ENCODE measurements around the gene DDN. TPM values are rescaled to one million over a fixed set of nuclear protein-coding genes. Genes with fewer than 3 reads are reported as not detected.

DDN gene
- 5.3 TPM for polyA plus RNA-seq (2013, experiment 1 of 4)
- 5.0 TPM for polyA plus RNA-seq (2013, experiment 2 of 4)
- polyA plus RNA-seq (2013, experiment 3 of 4), result 3.9 TPM
- 4.0 TPM for polyA plus RNA-seq (2013, experiment 4 of 4)

DNA sequence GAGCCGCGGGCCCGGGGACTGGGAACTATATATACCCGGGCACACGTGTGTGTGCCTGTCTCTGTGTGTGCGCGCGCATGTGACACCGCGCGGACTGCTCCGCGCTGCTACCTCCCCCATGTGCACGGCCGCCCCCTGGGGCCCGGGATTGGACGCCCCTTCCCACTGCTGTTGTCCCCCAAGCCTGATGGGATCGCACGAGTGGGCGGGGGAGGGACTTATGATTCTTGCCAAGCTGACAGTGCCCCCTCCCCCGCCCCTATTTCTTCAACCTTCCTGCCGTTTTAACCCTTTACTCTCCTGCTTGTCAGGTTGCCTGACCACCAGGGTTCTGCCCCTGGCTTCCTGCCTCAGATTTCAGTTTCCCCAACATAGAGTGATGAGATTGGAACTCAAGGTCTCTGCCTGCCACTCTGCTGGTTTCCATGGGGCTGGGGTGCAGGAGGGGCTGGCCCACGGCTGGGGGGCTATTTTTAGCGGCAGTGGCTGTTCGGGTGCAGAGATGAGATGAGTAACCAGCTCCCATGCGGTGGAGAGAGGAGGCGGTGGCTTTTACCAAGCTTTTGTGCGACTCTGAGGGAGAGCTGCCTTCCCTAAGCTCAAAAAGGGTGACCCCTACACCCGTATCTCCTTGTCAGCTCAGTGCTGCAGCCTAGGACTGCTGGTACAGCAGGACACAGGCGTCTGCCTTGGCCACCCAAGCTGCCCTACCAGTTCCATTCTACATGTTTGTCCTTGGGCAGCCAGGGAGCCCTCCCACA is at the start of gene DDN:
Gene DDN (minus strand): TSS at position 5 of the 761 bp plus-strand sequence. CDS start 88 bp downstream, outside the sequence.
- 2 to 4% methylated on average over 30 of the region's 30 CpGs for WGBS, 2 experiments
- peaks cover 61% of the 10 kb centered on the region for H3K27me3 ChIP-seq (ENCODE audit: control insufficient read depth, insufficient read depth, low read length, poor library complexity, severe bottlenecking)
- H3K9me3 ChIP-seq (ENCODE audit: control insufficient read depth, low read length), result no peaks in the 10 kb centered on the region
- peaks cover 27% of the 10 kb centered on the region for H3K4me1 ChIP-seq (ENCODE audit: control insufficient read depth, insufficient read depth, low read length)
- peak within 1 kb of the TSS; percentile 58 for H3K4me3 ChIP-seq (ENCODE audit: insufficient read depth, low read depth, low read length)
- no peaks in the 10 kb centered on the region for H3K36me3 ChIP-seq (ENCODE audit: control insufficient read depth, insufficient read depth, low read length)
- no peak within 1 kb of the TSS for H3K27ac ChIP-seq (ENCODE audit: insufficient read depth, low read depth, low read length, poor library complexity, severe bottlenecking)

DNA sequence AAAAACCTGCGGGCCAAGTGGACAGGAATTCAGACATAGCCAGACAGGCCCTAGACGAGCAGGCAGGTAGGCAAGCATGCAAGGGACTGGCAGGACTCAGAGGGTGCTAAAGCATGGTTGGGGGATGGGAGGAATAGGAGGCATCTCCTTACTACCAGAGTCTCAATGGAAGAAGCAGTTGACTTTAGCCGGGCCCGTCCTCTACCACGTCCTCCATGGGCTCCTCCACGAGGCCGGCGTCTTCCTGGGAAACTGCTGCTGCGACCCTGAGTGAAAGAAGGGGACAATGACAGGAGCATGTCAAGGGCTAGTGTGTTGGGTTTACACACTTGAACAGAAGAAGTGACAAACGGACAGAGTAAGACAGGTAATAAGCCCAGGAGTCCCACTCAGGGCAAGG is 49.8 kb upstream of the DDN start:
- Histone ChIP-seq H3K4me3 (ENCODE audit: insufficient read depth, low read depth, low read length) (no peak overlapping the region), H3K27me3 (ENCODE audit: control insufficient read depth, insufficient read depth, low read length, poor library complexity, severe bottlenecking) (no peaks in the 10 kb centered on the region), H3K4me1 (ENCODE audit: control insufficient read depth, insufficient read depth, low read length) (no peaks in the 10 kb centered on the region), H3K9me3 (ENCODE audit: control insufficient read depth, low read length) (no peaks in the 10 kb centered on the region), H3K36me3 (ENCODE audit: control insufficient read depth, insufficient read depth, low read length) (peaks cover 90% of the 10 kb centered on the region), H3K27ac (ENCODE audit: insufficient read depth, low read depth, low read length, poor library complexity, severe bottlenecking) (no peak overlapping the region)
- 95 to 96% methylated on average over 10 of the region's 10 CpGs for WGBS, 2 experiments

DNA sequence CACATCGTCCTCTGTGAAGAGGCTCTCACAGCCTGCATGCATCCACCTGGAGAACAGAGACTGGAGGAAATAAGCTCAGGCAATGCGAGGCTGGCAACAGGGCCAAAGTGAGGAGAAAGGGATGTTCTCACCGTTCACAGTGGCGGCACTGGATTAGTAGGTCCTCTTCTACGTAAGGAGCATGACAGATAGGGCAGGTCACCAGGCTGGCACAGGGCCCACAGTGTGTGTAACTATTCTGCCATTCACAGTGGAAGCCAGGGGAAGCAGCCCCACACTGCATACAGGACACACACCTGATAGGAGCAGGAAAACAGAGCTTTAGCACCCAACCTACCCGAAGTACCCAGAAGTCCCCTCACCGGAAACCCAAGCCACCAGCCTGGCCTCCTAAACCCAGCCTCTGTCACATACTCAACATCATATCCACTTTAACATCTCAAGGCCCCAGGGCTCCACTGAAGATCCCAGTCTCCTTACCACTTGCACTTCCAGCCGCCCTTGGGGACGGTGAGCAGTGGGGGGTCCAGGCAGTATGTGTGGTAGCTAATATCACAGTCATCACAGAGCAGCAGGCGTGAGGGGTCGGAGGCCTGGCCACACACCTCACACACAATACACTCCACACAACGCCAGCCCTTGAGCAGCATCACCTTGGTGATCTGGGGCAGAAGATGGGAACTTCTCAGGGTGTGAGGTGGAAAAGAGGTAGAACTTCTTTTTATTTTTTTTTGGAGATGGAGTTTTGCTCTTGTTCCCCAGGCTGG is 47.1 kb upstream of the DDN start:
- 92 to 93% methylated on average over 12 of the region's 12 CpGs for WGBS, 2 experiments

DNA sequence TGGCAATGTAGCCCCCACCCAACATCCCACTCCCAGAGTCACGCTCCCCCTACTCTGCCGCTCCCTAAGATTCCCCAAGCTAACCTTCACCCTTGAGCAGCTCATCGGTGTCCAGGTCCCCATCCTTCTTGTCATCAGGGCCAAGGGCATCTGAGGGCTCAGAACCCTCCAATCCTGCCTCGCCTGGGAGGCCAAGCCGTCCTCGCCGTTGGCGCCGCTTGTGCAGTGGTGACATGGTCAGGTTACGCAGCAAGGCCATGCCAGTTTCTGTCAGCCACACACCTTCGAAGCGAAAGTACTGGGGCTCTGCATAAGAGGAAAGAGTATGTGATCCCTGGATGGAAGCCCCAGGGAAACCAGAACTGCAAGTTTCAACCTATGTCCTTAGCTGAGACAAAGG is 45.5 kb upstream of the DDN start:
- no peaks in the 10 kb centered on the region for H3K27me3 ChIP-seq (ENCODE audit: control insufficient read depth, insufficient read depth, low read length, poor library complexity, severe bottlenecking)
- WGBS, 2 experiments, result 96 to 97% methylated on average over 12 of the region's 12 CpGs
- no peaks in the 10 kb centered on the region for H3K9me3 ChIP-seq (ENCODE audit: control insufficient read depth, low read length)
- no peak overlapping the region for H3K4me3 ChIP-seq (ENCODE audit: insufficient read depth, low read depth, low read length)
- no peaks in the 10 kb centered on the region for H3K4me1 ChIP-seq (ENCODE audit: control insufficient read depth, insufficient read depth, low read length)
- no peak overlapping the region for H3K27ac ChIP-seq (ENCODE audit: insufficient read depth, low read depth, low read length, poor library complexity, severe bottlenecking)
- H3K36me3 ChIP-seq (ENCODE audit: control insufficient read depth, insufficient read depth, low read length), result peaks cover 91% of the 10 kb centered on the region

More for the DNA sequence above, 47.1 kb upstream of the DDN start:
- H3K27me3 ChIP-seq (ENCODE audit: control insufficient read depth, insufficient read depth, low read length, poor library complexity, severe bottlenecking), result no peaks in the 10 kb centered on the region
- H3K36me3 ChIP-seq (ENCODE audit: control insufficient read depth, insufficient read depth, low read length), result peaks cover 91% of the 10 kb centered on the region
- no peaks in the 10 kb centered on the region for H3K4me1 ChIP-seq (ENCODE audit: control insufficient read depth, insufficient read depth, low read length)
- no peak overlapping the region for H3K4me3 ChIP-seq (ENCODE audit: insufficient read depth, low read depth, low read length)
- no peak overlapping the region for H3K27ac ChIP-seq (ENCODE audit: insufficient read depth, low read depth, low read length, poor library complexity, severe bottlenecking)
- no peaks in the 10 kb centered on the region for H3K9me3 ChIP-seq (ENCODE audit: control insufficient read depth, low read length)

- Histone ChIP-seq H3K27me3 (ENCODE audit: control insufficient read depth, insufficient read depth, low read length, poor library complexity, severe bottlenecking) (no peaks in the 10 kb centered on the region), H3K36me3 (ENCODE audit: control insufficient read depth, insufficient read depth, low read length) (peaks cover 91% of the 10 kb centered on the region), H3K4me1 (ENCODE audit: control insufficient read depth, insufficient read depth, low read length) (no peaks in the 10 kb centered on the region), H3K27ac (ENCODE audit: insufficient read depth, low read depth, low read length, poor library complexity, severe bottlenecking) (no peak overlapping the region), H3K4me3 (ENCODE audit: insufficient read depth, low read depth, low read length) (no peak overlapping the region), H3K9me3 (ENCODE audit: control insufficient read depth, low read length) (no peaks in the 10 kb centered on the region)
- 69 to 70% methylated on average over 11 of the region's 11 CpGs for WGBS, 2 experiments
These were observed 44.7 kb upstream of the DDN start for GRCh38 chr12:49043856-49044258.

GRCh38 chr12:49043241-49043640 is 44.1 kb upstream of the DDN start:
- Histone ChIP-seq H3K4me1 (ENCODE audit: control insufficient read depth, insufficient read depth, low read length) (no peaks in the 10 kb centered on the region), H3K9me3 (ENCODE audit: control insufficient read depth, low read length) (no peaks in the 10 kb centered on the region), H3K27ac (ENCODE audit: insufficient read depth, low read depth, low read length, poor library complexity, severe bottlenecking) (no peak overlapping the region), H3K36me3 (ENCODE audit: control insufficient read depth, insufficient read depth, low read length) (peaks cover 91% of the 10 kb centered on the region), H3K4me3 (ENCODE audit: insufficient read depth, low read depth, low read length) (no peak overlapping the region), H3K27me3 (ENCODE audit: control insufficient read depth, insufficient read depth, low read length, poor library complexity, severe bottlenecking) (no peaks in the 10 kb centered on the region)
- 95% methylated on average over 4 of the region's 4 CpGs for WGBS, 2 experiments

DNA sequence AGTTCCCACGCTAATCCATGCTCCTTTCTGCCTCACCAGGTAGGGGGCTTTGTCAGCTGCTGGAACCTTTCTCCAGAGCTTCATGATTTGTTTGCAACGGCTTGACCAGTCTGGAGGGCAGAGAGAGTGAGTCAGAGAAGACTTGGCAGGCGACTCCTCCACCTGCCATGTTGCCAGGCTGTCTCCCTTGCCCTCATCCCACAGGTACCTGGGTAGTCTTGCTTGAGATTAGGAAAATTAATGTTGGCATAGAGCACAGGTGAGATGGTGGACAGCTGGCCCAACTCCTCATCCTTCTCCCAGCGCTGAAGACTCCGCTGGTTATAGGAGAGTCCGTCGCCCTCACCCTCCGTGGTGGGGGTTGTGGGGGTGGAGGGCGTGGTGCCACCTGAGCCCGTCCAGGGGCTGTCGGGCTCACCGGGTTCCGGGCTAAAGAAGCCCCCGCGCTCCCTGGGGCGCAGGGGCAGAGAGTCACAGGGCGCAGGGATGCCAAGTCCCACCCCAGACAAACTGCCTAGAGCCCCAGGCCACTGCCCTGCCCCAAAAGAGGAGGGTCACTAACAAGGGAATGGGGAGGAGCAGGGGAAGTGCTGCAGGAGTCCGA is 42.8 kb upstream of the DDN start:
- Histone ChIP-seq H3K27me3 (ENCODE audit: control insufficient read depth, insufficient read depth, low read length, poor library complexity, severe bottlenecking) (no peaks in the 10 kb centered on the region), H3K4me3 (ENCODE audit: insufficient read depth, low read depth, low read length) (no peak overlapping the region), H3K27ac (ENCODE audit: insufficient read depth, low read depth, low read length, poor library complexity, severe bottlenecking) (no peak overlapping the region), H3K4me1 (ENCODE audit: control insufficient read depth, insufficient read depth, low read length) (no peaks in the 10 kb centered on the region), H3K36me3 (ENCODE audit: control insufficient read depth, insufficient read depth, low read length) (peaks cover 93% of the 10 kb centered on the region), H3K9me3 (ENCODE audit: control insufficient read depth, low read length) (no peaks in the 10 kb centered on the region)
- WGBS, 2 experiments, result 93 to 97% methylated on average over 18 of the region's 18 CpGs

GRCh38 chr12:49041036-49041880 is 42.1 kb upstream of the DDN start:
- H3K4me3 ChIP-seq (ENCODE audit: insufficient read depth, low read depth, low read length), result no peak overlapping the region
- H3K9me3 ChIP-seq (ENCODE audit: control insufficient read depth, low read length), result no peaks in the 10 kb centered on the region
- no peaks in the 10 kb centered on the region for H3K4me1 ChIP-seq (ENCODE audit: control insufficient read depth, insufficient read depth, low read length)
- no peak overlapping the region for H3K27ac ChIP-seq (ENCODE audit: insufficient read depth, low read depth, low read length, poor library complexity, severe bottlenecking)
- peaks cover 86% of the 10 kb centered on the region for H3K36me3 ChIP-seq (ENCODE audit: control insufficient read depth, insufficient read depth, low read length)
- no peaks in the 10 kb centered on the region for H3K27me3 ChIP-seq (ENCODE audit: control insufficient read depth, insufficient read depth, low read length, poor library complexity, severe bottlenecking)
- WGBS, 2 experiments, result 97% methylated on average over 31 of the region's 31 CpGs

- Histone ChIP-seq H3K9me3 (ENCODE audit: control insufficient read depth, low read length) (no peaks in the 10 kb centered on the region), H3K27me3 (ENCODE audit: control insufficient read depth, insufficient read depth, low read length, poor library complexity, severe bottlenecking) (no peaks in the 10 kb centered on the region), H3K36me3 (ENCODE audit: control insufficient read depth, insufficient read depth, low read length) (peaks cover 77% of the 10 kb centered on the region), H3K27ac (ENCODE audit: insufficient read depth, low read depth, low read length, poor library complexity, severe bottlenecking) (no peak overlapping the region), H3K4me3 (ENCODE audit: insufficient read depth, low read depth, low read length) (no peak overlapping the region), H3K4me1 (ENCODE audit: control insufficient read depth, insufficient read depth, low read length) (no peaks in the 10 kb centered on the region)
- WGBS, 2 experiments, result 97% methylated on average over 14 of the region's 14 CpGs
These were observed 41.2 kb upstream of the DDN start for GRCh38 chr12:49040364-49040855.
